ENCODE measurements around the gene ADD3. TPM values are rescaled to one million over a fixed set of nuclear protein-coding genes. Genes with fewer than 3 reads are reported as not detected.
A peak's percentile ranks its signal among the peaks of the same experiment; 100 is the strongest.

The ADD3 gene
- total and polyA plus RNA-seq, 2 of the 13 experiments (the other 11 are each of a cell fraction or from before 2014, with no cell fraction given) = 44.7 to 57.5 TPM

GRCh38 chr10:110008518-110009339 lies 945 bp downstream of the ADD3 start (continued):
- TF ChIP-seq PRDM10 (CRISPR knock-in tag; IDR thresholded peaks at IDR 0.05; ENCODE audit: low read depth) (peak; percentile 81; the same call in 1 of the 2 replicates), POGZ (CRISPR knock-in tag; IDR thresholded peaks at IDR 0.05) (0 out of 2 replicates have a peak, but pooled peaks have one; percentile 8), YEATS2 (CRISPR knock-in tag; IDR thresholded peaks at IDR 0.05; ENCODE audit: borderline replicate concordance) (no peak), KLF16 (CRISPR knock-in tag; IDR thresholded peaks at IDR 0.05) (no peak), POLR2A (IDR thresholded peaks at IDR 0.05; ENCODE audit: insufficient read depth in 1 of 2, low read depth in 2 of 2, low read length in 2 of 2) (no peak), KAT2B (IDR thresholded peaks at IDR 0.05; ENCODE audit: borderline replicate concordance, low read depth, low read length) (no peak), ZNF530 (CRISPR knock-in tag; IDR thresholded peaks at IDR 0.05; ENCODE audit: low read depth) (no peak), HNRNPH1 (optimal IDR thresholded peaks at IDR 0.05; ENCODE audit: low read depth, low read length) (no peak), CHD4 (IDR thresholded peaks at IDR 0.05; ENCODE audit: borderline replicate concordance, low read length) (no peak), HNRNPLL (IDR thresholded peaks at IDR 0.05; ENCODE audit: low read depth, low read length, poor library complexity, severe bottlenecking) (no peak), PATZ1 (CRISPR knock-in tag; IDR thresholded peaks at IDR 0.05) (peak; percentile 46; the same call in 1 of the 2 replicates), RBFOX2 (IDR thresholded peaks at IDR 0.05; ENCODE audit: low read depth, low read length) (no peak), JDP2 (CRISPR knock-in tag; IDR thresholded peaks at IDR 0.05; ENCODE audit: borderline replicate concordance) (no peak), RARA (CRISPR knock-in tag; IDR thresholded peaks at IDR 0.05) (no peak), SP2 (CRISPR knock-in tag; IDR thresholded peaks at IDR 0.05) (no peak), ZNF691 (CRISPR knock-in tag; IDR thresholded peaks at IDR 0.05; ENCODE audit: borderline replicate concordance, low read depth) (no peak), MNT (IDR thresholded peaks at IDR 0.05) (no peak), GABPA (IDR thresholded peaks at IDR 0.05; ENCODE audit: low read depth, low read length) (no peak), GABPA (CRISPR knock-in tag; IDR thresholded peaks at IDR 0.05; ENCODE audit: low read depth) (peak; percentile 54; the same call in 1 of the 2 replicates), ZNF550 (CRISPR knock-in tag; IDR thresholded peaks at IDR 0.05; ENCODE audit: borderline replicate concordance) (no peak), ELF3 (CRISPR knock-in tag; IDR thresholded peaks at IDR 0.05) (no peak)

All from HepG2 (cell line).